ENCODE measurements around the gene PARN. TPM values are rescaled to one million over a fixed set of nuclear protein-coding genes. Genes with fewer than 3 reads are reported as not detected.

Gene PARN
- total and polyA plus RNA-seq, 8 donors: 9.9 to 75.3 (median 24.2) TPM

- Histone ChIP-seq H3K4me1 (peaks cover 23 to 56% (median 34%) of the 10 kb centered on the region in 4 donors), H3K36me3 (peaks cover 0 to 4% (median 0%) of the 10 kb centered on the region in 4 donors), H3K27ac (no peak overlapping the region), H3K4me3 (no peak overlapping the region), H3K9me3 (no peaks in the 10 kb centered on the region), H3K27me3 (no peaks in the 10 kb centered on the region)
- intact Hi-C loops (cut with DNase I; ENCODE audit: low total_unique reads): no loop called here
- no peak for DNase-seq
- 75 to 85% (median 80%) methylated on average over 7 of the region's 7 CpGs for WGBS, 5 donors
- no peak for TF ChIP-seq CTCF (IDR thresholded peaks at IDR 0.05)
- no peak for TF ChIP-seq POLR2AphosphoS5 (IDR thresholded peaks at IDR 0.05)
- TF ChIP-seq POLR2A (IDR thresholded peaks at IDR 0.05): no peak
- no peak for TF ChIP-seq EP300 (IDR thresholded peaks at IDR 0.05)
Observed at GRCh38 chr16:14496047-14496770, 133.9 kb downstream of the PARN start.

DNA sequence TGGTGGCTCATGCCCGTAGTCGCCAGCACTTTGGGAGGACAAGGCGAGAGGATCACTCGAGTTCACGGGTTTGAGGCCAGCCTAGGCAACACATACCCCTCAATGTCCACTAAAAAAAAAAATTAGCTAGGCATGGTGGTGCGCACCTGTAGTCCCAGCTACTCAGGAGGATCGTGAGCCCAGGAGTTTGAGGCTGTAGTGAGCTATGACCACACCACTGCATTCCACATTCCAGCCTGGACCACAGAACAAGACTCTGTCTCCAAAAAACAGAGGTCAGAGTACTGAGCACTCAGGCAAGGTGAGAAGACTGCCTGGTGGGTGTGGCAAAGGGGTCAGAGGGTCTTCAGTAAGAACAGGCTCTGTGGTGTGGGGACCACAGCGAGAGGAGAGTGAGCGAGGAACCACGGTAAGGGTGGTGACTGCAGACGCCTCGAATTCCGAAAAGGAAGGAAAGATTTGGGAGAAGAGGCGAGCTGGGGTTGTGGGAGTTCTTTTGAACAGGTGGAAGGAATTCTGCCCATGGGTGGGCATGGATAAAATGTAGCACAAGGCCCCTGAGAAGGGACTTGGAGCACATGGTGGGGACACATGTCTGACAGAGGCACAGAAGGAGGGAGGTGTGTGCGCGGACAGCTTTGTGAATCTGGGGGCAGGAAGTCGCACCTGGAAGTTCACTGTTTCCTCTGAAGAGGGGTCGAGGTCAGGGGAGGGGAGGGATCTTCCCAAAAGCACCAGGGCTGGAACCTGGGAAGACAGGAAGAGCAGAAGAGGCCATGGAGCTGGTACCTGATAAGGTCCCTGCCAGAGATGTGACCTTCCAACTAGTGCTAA is 134.6 kb downstream of the PARN start:
- TF ChIP-seq EP300 (IDR thresholded peaks at IDR 0.05) (no peak), POLR2AphosphoS5 (IDR thresholded peaks at IDR 0.05) (no peak), POLR2A (IDR thresholded peaks at IDR 0.05) (no peak), CTCF (IDR thresholded peaks at IDR 0.05) (no peak)
- Histone ChIP-seq H3K27me3 (no peaks in the 10 kb centered on the region), H3K4me1 (peaks cover 17 to 56% (median 31%) of the 10 kb centered on the region in 4 donors), H3K9me3 (no peaks in the 10 kb centered on the region), H3K4me3 (no peak overlapping the region), H3K36me3 (peaks cover 0 to 4% (median 0%) of the 10 kb centered on the region in 4 donors), H3K27ac (no peak overlapping the region)
- DNase-seq: no peak
- intact Hi-C loops (cut with DNase I; ENCODE audit: low total_unique reads): no loop called here
- 93 to 98% (median 96%) methylated on average over 18 of the region's 18 CpGs for WGBS, 5 donors

DNA sequence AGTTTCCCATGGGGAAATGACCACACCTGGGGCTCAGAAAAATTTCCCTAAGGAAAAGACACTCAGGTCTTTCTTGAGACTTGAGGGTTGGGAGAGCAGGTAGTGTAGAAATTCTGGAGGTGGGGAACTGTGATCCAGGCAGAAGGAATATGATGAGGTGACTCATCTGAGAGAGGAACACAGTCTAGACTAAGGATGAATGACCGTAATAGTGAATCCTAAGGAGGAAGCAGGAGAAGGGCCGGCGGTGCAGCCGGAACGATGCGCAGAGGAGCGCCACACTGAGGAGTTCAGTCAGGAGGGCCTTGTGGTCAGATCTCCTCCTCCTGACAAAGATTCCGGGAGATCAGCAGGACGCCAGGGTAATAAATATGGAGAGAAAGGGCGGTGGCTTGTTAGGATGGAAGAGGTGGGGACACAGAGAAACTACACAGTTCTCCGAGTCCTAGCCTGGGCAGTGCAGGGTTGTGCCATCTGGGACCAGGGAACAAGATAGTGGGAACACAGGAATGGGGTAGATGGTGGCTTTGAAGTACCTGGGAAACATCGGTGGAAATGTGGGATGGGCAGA is 135.6 kb downstream of the PARN start:
- 94 to 98% (median 97%) methylated on average over 12 of the region's 12 CpGs for WGBS, 5 donors
- H3K9me3 ChIP-seq: no peaks in the 10 kb centered on the region
- intact Hi-C loops (cut with DNase I; ENCODE audit: low total_unique reads): no loop called here
- H3K27me3 ChIP-seq: no peaks in the 10 kb centered on the region
- peaks cover 17 to 58% (median 32%) of the 10 kb centered on the region in 4 donors for H3K4me1 ChIP-seq
- H3K36me3 ChIP-seq: peaks cover 0 to 4% (median 0%) of the 10 kb centered on the region in 4 donors
- DNase-seq: no peak
- H3K4me3 ChIP-seq: no peak overlapping the region
- TF ChIP-seq EP300 (IDR thresholded peaks at IDR 0.05) (no peak), CTCF (IDR thresholded peaks at IDR 0.05) (no peak), POLR2AphosphoS5 (IDR thresholded peaks at IDR 0.05) (no peak), POLR2A (IDR thresholded peaks at IDR 0.05) (no peak)
- H3K27ac ChIP-seq: no peak overlapping the region

DNA sequence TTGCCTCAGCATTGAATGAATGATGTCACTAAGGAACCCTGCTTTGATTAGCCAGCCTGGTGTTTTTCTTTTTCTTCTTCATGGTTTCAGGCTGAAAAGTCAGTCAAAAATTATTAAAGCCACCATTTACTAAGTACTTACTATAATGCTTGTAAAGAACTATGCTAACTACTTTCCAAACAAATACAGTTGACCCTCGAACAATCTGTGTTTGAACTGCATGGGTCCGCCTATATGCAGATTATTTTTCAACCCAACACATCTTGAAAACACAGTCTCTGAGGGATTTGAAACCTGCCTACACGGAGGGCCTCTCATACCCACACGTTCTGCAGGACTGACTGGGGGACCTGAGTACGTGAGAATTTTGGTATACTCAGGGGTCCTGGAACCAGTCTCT is 136.3 kb downstream of the PARN start:
- Histone ChIP-seq H3K9me3 (no peaks in the 10 kb centered on the region), H3K4me1 (peaks cover 17 to 58% (median 30%) of the 10 kb centered on the region in 4 donors), H3K27ac (no peak overlapping the region), H3K4me3 (no peak overlapping the region), H3K36me3 (peaks cover 0 to 4% (median 0%) of the 10 kb centered on the region in 4 donors), H3K27me3 (no peaks in the 10 kb centered on the region)
- no peak for DNase-seq
- TF ChIP-seq POLR2A (IDR thresholded peaks at IDR 0.05) (no peak), CTCF (IDR thresholded peaks at IDR 0.05) (no peak), EP300 (IDR thresholded peaks at IDR 0.05) (no peak), POLR2AphosphoS5 (IDR thresholded peaks at IDR 0.05) (no peak)
- intact Hi-C loops (cut with DNase I; ENCODE audit: low total_unique reads): no loop called here
- 52 to 76% (median 69%) methylated on average over 5 of the region's 5 CpGs for WGBS, 5 donors

Measured in stomach (tissue), 9 donors.